ENCODE measurements around the gene SPOCD1.

The SPOCD1 gene

DNA sequence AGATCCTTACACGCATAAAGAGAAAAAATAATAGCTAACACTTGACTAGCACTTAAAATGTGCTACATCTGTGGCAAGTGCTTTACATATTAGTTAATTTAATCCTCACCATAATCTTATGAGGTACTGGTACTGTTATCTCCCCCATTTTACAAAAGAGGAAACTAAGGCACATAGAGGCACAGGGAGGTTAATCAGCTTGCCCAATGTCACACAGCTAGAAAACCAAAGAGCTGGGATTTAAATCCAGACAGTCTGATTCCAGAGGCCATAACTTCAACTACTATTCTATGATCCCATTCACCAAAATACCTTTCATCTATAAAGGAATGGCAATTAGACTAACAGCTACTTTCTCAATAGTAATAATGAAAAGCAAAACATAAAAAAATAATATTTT, 11.7 kb downstream of the SPOCD1 start:
- Histone ChIP-seq H3K27ac (no peak overlapping the region), H3K4me3 (no peak overlapping the region)

DNA sequence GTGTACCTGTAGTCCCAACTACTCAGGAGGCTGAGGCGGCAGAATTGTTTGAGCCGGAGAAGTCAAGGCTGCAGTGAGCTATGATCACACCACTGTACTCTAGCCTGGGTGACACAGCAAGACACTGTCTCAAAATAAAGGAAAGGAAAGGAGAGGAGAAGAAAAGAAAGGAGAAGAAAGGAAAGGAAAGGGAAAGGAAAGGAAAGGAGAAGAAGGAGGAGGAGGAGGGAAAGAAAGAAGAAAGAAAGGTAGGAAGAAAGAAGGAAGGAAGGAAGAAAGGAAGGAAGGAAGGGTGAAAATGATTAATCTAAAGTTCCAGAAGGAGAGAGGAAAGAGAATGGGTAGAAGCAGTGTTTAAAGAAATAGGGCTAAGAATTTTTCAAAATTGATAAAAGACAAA, 12.2 kb downstream of the SPOCD1 start:
- H3K4me3 ChIP-seq, result no peak overlapping the region
- H3K27ac ChIP-seq, result no peak overlapping the region

DNA sequence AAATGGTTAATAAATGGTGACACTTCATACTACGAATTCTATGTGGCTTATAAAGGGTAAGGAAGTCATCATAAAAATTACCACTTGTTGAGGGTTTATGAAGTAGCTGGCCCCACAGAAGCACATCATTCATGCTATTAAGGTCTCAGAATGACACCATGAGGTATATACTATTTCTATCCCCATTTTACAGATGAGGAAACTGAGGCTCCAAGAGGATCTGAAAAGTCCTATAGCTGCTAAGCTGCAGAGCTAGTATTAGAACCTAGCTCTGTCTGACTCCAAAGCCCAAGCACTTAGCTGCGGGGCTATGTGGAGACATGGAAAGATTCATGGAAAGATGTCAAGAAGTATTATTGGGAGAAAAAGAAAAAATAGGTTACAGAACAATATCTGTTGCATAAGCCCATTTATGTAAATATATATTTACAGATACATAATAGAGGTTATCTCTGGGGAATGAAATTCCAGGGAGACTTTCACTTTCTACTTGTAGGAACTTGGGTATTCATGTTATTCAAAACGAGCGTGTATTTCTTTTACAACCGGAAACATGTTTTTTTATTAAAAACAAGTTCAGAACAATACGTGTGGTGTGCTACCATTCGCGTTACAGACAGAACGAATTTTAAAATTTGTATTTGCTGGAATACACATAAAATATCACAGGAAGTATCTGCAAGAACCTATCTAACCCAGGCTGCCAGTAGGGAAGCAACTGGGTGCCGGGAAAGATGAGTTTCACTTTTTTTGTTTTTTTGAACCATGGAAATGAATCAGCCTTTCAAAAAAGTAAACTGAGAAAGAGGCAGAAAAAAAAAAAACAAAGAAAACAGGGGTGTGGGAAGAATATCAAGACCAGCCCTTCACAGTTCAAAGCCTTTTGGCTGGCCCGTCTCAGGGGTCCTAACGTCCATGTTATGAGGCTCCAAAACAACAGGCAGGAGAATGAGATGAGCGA, 13.4 kb downstream of the SPOCD1 start:
- peak overlapping the region in 6 of 21 experiments; percentile 5 to 54 (median 14) for H3K27ac ChIP-seq
- H3K4me3 ChIP-seq, result peak overlapping the region in 2 of 7 experiments; percentile 4 to 21

DNA sequence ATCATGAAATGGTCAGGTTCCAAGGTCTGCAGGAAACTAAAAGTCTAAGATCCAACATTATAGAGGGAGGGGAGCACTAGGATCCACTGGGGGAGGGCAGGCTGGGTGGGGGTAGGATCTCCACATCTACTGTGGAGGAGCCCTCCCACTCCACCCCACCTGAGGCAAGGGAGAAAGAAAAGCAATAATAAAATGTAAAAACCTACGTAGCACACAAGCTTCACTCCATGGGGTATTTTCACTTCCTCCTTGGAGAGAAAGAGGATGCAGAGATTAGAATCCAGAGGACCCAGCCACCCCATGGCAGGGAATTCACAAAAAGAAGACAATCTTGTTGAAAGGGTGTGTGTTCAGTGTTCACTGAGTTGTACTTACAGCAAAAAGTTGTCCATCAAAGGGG, 14.4 kb downstream of the SPOCD1 start:
- no peak overlapping the region for H3K4me3 ChIP-seq
- H3K27ac ChIP-seq, result no peak overlapping the region

DNA sequence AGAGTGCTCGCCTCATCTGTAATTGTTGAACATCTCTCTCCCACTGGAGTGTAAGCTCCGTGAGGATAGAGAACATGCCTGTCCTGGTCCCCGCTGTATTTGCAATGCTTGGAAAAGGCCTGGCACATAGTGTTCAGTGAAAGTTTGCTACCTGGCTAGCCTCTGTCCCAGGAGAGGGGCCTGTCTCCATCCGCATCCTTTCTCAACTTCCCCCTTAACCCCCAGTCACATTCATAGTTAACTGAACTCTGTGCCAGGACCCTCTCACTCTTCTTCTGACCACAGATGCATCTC, 15.2 kb downstream of the SPOCD1 start:
- Histone ChIP-seq H3K27ac (no peak overlapping the region), H3K4me3 (no peak overlapping the region)

DNA sequence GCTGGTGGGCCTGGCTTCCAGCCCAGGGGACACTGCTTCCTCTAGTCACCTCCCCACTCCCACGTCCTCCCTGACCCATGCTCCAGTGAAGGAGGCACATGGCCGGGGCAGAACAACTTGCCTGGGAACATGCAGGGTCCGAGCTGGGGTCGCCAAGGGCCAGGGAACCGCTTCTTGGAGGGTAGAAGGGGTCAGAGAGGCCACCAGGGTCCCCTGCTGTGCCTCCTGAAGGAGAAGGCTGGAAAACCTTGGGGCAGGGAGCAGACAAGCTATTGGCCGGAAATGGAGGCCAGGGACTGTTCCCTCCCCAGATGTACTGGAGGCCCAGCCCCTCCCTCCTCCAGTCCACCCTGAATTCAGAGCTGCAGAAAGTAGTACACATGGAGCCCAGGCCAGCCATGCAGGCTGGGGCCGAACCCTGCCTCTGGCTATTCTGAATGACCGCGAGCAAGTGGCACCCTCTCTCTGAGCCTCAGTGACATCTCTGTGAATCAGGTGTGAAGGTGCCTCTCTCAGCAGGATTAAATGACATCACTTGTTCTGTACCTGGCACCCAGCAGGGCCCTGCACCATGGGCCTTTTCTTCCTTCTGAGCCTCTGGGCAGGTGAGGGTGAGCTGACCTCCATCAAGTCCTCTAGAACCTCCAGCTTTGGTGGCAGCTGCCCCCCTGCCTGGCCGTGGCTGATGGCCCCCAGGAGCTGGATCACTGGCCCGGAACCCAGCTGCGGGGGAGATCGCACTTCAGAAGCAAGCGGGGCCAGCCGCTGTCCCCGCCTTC, 15.7 kb downstream of the SPOCD1 start:
- H3K27ac ChIP-seq, result no peak overlapping the region
- H3K4me3 ChIP-seq, result no peak overlapping the region

DNA sequence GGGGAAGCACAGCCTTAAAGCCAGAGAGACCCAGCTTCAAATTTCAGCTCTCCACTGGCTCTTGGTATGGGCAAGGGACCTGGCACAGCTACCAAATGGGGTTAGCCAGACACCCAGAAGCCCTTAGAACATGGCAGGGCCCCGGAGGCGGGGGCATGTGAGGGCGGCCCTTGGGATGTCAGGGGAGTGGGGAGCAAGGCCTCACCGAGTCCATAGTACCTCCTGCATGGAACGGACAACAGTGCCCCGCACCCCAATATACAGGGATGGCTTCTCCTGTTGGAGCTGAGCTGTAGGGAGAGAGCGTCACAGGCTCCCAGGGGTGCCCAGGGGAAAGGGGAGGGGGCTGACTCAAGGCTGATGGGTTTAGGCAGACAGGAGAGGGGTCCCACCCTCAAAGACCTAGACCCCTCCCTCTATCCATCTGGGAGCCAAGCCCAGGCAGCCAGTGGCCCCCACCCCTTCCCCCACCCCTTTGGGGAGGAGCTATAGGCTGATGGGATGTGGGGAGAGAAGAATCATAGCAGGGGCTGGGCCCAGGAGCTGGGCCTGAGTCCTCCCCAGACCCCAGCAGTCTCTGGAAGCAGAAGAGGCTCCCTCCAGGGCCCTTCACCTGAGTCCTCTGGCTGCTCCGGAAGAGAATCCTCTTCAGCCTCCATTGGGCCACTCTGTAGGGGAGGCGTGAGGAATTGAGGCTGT, 16.5 kb downstream of the SPOCD1 start:
- Histone ChIP-seq H3K4me3 (no peak overlapping the region), H3K27ac (peak overlapping the region in 3 of 21 experiments; percentile 6 to 37 (median 19))

DNA sequence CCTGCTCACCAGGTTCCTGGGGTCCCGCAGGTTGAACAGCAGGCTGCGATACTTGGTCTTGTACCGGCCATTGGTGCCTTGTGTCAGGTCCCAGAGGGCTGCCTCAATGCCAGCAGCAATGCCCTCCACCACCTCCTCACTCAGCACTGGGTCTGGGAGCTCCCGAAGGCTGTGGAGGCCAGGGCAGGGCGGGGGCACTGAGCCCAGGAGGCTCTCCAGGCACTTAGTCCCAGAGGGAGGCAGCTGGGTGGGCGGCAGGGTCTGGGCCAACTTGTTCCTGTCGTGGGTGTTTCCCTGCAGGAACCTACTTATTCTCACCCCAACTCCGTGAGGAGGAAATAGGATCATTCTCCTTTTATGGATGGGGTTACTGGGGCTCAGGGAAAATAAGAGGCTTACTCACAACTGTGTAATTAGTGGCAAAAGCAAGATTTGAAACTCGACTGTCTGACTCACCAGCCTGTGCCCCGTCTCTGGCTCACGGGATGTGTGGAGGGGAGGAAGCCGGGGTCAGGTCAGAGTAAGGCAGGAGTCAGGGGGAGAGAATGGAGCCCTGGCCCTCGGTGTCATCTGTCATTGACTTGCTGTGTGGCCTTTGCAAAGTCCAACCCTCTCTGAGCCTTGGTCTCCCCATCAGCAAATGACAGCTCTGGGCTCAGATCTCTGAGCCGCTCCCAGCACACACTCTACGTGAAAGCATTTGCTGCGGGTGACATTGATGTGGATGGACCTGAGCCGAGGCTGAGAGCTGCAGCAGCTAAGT, 17.2 kb downstream of the SPOCD1 start:
- Histone ChIP-seq H3K27ac (peak overlapping the region in 4 of 21 experiments; percentile 23 to 76 (median 32)), H3K4me3 (peak overlapping the region in 1 of 7 experiments; percentile 8)

DNA sequence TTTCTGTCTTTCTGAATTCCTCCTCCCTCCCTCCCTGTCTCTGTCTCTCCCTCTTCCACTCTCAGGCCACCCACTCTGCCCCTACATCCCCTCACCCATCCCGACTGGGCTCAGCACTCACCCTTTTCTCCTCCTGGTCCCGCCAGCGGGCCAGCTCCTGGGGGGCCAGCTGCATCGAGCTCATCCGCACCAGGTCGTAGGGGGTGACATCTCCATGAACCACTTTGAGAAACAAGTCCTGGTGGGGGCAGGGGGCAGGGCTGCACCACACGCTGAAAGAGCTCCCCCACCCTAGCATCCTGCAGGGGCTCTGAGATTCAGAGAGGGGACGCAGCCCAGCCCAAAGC, 17.8 kb downstream of the SPOCD1 start:
- peak overlapping the region in 1 of 7 experiments; percentile 8 for H3K4me3 ChIP-seq
- peak overlapping the region in 4 of 21 experiments; percentile 23 to 76 (median 32) for H3K27ac ChIP-seq

DNA sequence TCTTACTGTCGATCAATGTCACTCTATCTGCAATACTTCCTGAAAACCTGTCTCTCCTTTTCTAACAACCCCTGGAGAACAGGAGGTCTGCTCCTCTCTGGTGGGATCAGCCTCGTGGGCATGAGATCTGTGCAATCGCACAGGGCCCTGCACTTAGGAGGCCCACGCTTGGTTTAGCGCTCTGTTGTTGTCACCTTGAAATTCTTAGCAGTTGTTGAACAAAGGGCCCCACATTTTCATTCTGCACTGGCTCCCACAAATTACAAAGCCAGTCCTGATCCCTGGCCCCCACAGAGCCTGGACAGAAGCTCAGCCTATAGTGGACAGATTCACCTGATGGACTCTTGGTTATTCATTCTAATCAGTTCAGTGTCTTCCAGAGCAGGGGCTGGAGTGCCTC, 18.6 kb downstream of the SPOCD1 start:
- Histone ChIP-seq H3K27ac (no peak overlapping the region), H3K4me3 (no peak overlapping the region)

DNA sequence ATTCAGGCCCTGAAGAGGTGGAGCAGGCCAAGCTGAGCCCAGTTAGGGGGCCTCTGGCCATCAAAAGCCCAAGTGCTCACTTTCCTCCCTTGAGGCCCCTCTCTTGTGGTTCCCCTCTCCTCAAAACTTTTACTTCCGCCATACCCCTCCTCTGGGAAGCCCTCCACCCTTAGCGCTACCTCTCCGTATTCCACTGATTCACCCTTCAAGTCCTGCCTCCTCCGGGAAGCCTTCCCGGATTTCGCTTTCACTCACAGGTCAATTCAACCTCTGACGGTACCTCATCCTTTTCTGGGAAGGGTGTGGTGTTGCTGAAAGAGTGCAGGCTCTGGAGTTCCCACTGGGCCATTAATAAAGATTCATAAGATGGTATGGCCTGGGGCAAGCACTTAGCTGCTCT, 19.1 kb downstream of the SPOCD1 start:
- Histone ChIP-seq H3K4me3 (no peak overlapping the region), H3K27ac (no peak overlapping the region)

DNA sequence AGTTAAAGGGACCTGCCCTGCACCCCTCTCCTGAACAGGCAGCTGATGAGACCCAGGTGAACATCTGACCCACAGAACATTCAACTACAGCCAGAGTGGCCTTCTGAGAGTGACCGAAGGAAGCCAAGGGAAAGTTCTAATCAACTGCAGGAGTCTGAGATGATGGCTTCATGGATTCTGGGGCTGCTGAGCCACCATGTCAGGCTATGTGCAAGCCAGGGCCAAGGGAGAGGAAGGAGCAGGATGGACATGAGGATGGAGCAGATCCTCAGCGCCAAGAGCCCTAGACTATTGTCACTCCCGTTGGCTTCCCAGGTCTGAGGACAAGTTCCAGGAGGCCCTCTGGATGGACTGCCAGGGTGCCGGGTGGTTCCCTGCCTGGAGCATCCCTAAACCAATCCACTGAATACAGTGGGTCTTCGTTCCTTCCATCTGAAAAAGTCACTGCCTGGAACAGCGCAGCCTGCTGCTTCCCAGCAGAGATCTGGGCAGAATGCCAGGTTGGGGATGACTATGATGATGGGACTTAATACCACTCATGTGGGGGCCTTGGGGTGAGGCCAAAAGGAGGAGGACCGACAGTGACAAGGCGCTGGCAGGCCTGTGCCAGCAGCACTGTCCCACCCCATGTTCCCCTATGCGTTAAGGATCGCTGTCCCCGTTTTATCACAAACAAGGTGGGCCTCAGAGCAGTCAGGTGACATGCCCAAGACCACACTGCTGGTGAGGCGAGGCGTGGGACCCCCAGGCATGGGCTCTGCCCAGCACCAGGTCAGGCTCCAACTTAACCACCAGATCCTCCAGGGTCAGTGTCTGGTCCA, 19.8 kb downstream of the SPOCD1 start:
- Histone ChIP-seq H3K27ac (no peak overlapping the region), H3K4me3 (no peak overlapping the region)

DNA sequence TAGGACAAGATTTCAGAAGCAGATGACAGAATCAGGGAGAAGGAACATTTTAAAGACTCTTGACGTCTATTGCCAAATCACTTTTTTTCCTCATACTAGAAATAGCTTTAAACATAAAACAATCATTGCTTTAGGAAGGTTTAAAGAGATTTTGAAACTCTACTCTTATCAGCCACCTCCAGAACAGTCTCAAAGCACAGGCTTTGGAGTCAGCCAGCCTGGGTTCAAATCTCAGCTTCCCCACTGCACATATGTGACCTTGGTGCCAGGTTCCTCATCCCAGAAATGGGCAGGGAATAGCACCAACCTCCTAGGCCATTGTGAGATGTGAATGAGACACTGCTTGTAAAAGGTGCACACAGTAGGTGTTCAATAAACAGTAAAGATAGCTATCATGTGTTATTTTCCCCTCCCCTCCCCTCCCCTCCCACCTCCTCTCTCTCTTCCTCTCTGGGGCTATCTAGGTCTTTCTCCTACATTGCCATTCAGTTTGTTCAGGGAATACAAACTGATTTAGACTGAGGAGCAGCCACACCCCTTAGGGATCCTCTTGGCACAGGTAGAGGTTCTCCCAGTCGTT, 20.6 kb downstream of the SPOCD1 start:
- Histone ChIP-seq H3K4me3 (no peak overlapping the region), H3K27ac (no peak overlapping the region)

DNA sequence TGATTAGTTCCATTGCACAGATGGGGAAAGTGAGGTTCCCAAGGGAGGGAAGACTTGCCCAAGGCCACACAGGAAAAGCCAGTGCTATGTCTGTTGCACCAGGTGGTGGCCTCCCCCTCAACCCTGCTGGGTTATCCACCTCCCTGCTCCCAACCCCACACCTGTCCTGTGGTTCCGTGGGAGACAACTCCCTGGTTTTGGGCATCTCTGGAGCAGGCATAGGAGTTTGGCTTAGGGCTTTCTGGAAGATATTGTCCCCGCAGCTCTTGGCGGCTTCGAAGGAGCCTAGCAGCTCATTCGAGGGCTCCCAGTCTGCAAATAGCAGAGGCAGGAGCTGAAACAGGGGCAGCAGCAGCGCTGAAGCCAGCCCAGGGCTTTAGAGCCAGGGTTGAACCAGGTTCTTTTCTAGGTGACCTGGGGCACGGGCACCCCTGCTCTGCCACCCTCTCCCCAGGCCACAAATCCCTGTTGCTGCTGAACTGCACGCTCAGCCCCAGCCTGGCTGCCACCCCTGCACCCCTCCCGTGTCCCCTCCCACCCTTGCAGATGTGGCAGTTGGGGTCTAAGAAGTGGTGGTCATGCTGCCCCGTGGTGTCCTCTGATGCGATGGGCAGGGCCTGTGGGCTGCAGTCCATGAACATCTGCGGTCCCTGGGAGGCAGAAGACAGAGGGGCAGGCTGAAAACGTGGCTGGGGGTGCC, 22.1 kb downstream of the SPOCD1 start:
- H3K27ac ChIP-seq, result no peak overlapping the region
- no peak overlapping the region for H3K4me3 ChIP-seq

DNA sequence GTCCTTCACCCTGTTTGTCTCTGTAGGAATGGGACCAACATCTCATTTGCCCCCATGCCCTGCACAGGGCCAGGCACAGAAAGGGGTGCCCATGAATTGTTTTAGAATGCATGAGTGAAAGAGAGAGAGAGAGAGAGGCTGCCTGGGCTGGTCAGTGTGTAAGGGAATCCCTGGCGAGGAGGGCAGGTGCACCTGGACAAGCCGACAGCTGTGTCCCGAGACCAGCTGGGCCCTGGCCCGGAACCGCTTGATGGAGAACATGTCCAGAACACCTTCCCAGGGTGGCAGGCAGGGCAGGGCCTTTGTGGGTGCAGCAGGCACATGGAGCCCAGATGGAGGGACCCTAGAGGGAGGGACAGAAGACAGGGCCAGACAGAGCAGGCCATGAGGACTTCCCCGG, 22.7 kb downstream of the SPOCD1 start:
- Histone ChIP-seq H3K4me3 (no peak overlapping the region), H3K27ac (no peak overlapping the region)

DNA sequence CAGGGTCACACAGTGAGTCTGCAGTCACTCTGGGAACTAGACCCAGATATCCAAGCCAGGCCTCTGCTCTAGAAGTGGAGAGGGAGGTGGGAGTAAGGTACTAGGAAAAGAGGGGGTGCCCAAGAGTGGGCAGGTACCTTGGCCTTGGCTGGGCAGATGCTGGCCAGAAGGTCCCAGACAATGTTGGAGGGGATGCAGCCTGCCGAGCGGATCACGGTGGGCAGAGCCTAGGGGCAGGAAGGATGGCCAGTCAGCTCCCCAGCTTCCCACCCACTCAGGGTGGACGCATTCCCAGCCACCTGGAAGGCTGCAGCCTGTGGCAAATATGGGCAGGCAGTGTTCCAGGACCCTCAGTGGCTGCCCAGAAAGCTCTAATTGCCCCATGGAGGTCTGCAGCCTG, 23.3 kb downstream of the SPOCD1 start:
- no peak overlapping the region for H3K27ac ChIP-seq
- H3K4me3 ChIP-seq, result no peak overlapping the region

DNA sequence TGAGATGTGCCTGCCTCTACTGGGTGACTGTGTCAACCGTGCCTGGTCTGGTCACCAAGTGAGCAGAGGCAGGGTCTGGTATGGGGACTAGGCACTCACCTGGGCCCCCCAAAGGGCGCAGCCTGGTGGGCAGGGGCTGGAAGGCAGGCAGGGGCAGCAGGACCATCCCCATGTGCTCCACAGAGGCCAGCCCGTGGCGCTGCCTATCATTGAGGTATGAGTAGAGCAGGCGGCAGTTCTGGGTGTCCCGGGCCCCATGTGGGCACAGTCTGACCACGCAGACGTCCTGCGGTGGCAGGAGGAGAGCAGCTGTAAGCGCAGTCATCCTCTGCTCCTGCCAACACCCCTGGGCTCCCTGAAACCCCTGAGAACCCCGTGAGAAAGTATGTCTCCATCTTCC, 23.7 kb downstream of the SPOCD1 start:
- H3K27ac ChIP-seq, result no peak overlapping the region
- H3K4me3 ChIP-seq, result no peak overlapping the region

All from skin epidermis (tissue), 12 donors.